Calu3 (cell line): Measurements from ENCODE around the gene FGGY. TPM values are rescaled to one million over a fixed set of nuclear protein-coding genes. Genes with fewer than 3 reads are reported as not detected.

Experiments
- BruUV-seq: library from RNA; stranded (reverse); fragments of 400-500 nt; replicated peaks from 2 replicates; lab custom pipeline; 2021; lab: Mats Ljungman, UMichigan
- CTCF ChIA-PET: fragments of 300-600 bp; sonication (Branson Sonifier 250); formaldehyde crosslinking; loops from one replicate; lab custom pipeline; 2022; ENCODE audit warnings: antibody characterized with exemption; lab: Charles Lee
- DNase-seq: peaks from one replicate; pipeline ENCODE4 v3.0.0; 2022
- H3K27ac Mint-ChIP-seq: one replicate; pipeline ENCODE4 v1.8.0; 2022; ENCODE audit warnings: mixed read lengths; ENCODE audit not compliant: unreplicated experiment
- H3K27me3 Mint-ChIP-seq: one replicate; pipeline ENCODE4 v1.8.0; 2022; ENCODE audit warnings: mixed read lengths; ENCODE audit not compliant: unreplicated experiment
- H3K36me3 Mint-ChIP-seq: one replicate; pipeline ENCODE4 v1.8.0; 2022; ENCODE audit warnings: mild to moderate bottlenecking, moderate library complexity, mixed read lengths; ENCODE audit not compliant: insufficient read depth, unreplicated experiment
- H3K4me1 Mint-ChIP-seq: one replicate; pipeline ENCODE4 v1.8.0; 2022; ENCODE audit warnings: mild to moderate bottlenecking, low read depth, mixed read lengths; ENCODE audit not compliant: unreplicated experiment
- H3K4me3 Mint-ChIP-seq: one replicate; pipeline ENCODE4 v1.8.0; 2022; ENCODE audit warnings: mild to moderate bottlenecking, low read depth, moderate library complexity, mixed read lengths; ENCODE audit not compliant: unreplicated experiment
- H3K9me3 Mint-ChIP-seq: one replicate; pipeline ENCODE4 v1.8.0; 2022; ENCODE audit warnings: low read depth, mixed read lengths; ENCODE audit not compliant: unreplicated experiment
- CTCF ChIP-seq: fragments of 200-600 bp; IDR thresholded peaks from one replicate; pipeline ENCODE4 v1.8.0; 2022; ENCODE audit warnings: antibody characterized with exemption; ENCODE audit not compliant: unreplicated experiment
- intact Hi-C: fragments of 100-400 bp; cut with micrococcal nuclease; formaldehyde crosslinking; loops from one replicate; pipeline ENCODE4 v1.10.0; 2022; ENCODE audit not compliant: unreplicated experiment
- total RNA-seq: library from RNA; stranded (reverse); gene quantifications from 2 replicates; pipeline ENCODE4 v1.2.3, GENCODE V29; 2022

The FGGY gene
- total RNA-seq, 1 experiment from 2014 or later: 11.1 TPM

- DNase-seq: no peak
- no peak for TF ChIP-seq CTCF
- Mint-ChIP-seq H3K4me1 (no peaks in the 10 kb centered on the region), H3K4me3 (no peak overlapping the region), H3K36me3 (no peaks in the 10 kb centered on the region), H3K9me3 (no peaks in the 10 kb centered on the region), H3K27ac (no peak overlapping the region), H3K27me3 (no peaks in the 10 kb centered on the region)
- no TSS peak for BruUV-seq
- CTCF ChIA-PET: no interaction called here
- intact Hi-C loops: no loop called here
Observed at GRCh38 chr1:59396387-59396786, 99.5 kb downstream of the FGGY start.

GRCh38 chr1:59397139-59397858, 100.4 kb downstream of the FGGY start:
- no peak overlapping the region for H3K27ac Mint-ChIP-seq
- no peaks in the 10 kb centered on the region for H3K4me1 Mint-ChIP-seq
- H3K9me3 Mint-ChIP-seq: no peaks in the 10 kb centered on the region
- BruUV-seq: no TSS peak
- H3K4me3 Mint-ChIP-seq: no peak overlapping the region
- no peak for DNase-seq
- CTCF ChIA-PET: no interaction called here
- TF ChIP-seq CTCF: no peak
- no peaks in the 10 kb centered on the region for H3K36me3 Mint-ChIP-seq
- no peaks in the 10 kb centered on the region for H3K27me3 Mint-ChIP-seq
- intact Hi-C loops: no loop called here

GRCh38 chr1:59399642-59400041, 102.7 kb downstream of the FGGY start:
- no peak for TF ChIP-seq CTCF
- H3K36me3 Mint-ChIP-seq: no peaks in the 10 kb centered on the region
- H3K27me3 Mint-ChIP-seq: no peaks in the 10 kb centered on the region
- no peak overlapping the region for H3K4me3 Mint-ChIP-seq
- intact Hi-C loops: no loop called here
- H3K4me1 Mint-ChIP-seq: no peaks in the 10 kb centered on the region
- no peak overlapping the region for H3K27ac Mint-ChIP-seq
- CTCF ChIA-PET: no interaction called here
- no TSS peak for BruUV-seq
- H3K9me3 Mint-ChIP-seq: no peaks in the 10 kb centered on the region
- no peak for DNase-seq

GRCh38 chr1:59401581-59401980, 104.7 kb downstream of the FGGY start:
- Mint-ChIP-seq H3K4me1 (no peaks in the 10 kb centered on the region), H3K27me3 (no peaks in the 10 kb centered on the region), H3K36me3 (no peaks in the 10 kb centered on the region), H3K27ac (no peak overlapping the region), H3K9me3 (no peaks in the 10 kb centered on the region), H3K4me3 (no peak overlapping the region)
- intact Hi-C loops: no loop called here
- no TSS peak for BruUV-seq
- CTCF ChIA-PET: no interaction called here
- no peak for DNase-seq
- TF ChIP-seq CTCF: no peak
